Measurements from ENCODE around the gene FLRT3. TPM values are rescaled to one million over a fixed set of nuclear protein-coding genes. Genes with fewer than 3 reads are reported as not detected.
A peak's percentile ranks its signal among the peaks of the same experiment; 100 is the strongest.

The FLRT3 gene
- polyA plus RNA-seq (2013, experiment 1 of 2), result 36.2 TPM
- polyA plus RNA-seq (2013, experiment 2 of 2), result 40.7 TPM

GRCh38 chr20:14337400-14338171 lies at the start of gene FLRT3:
Gene FLRT3 (minus strand): TSS chr20:14337612. CDS start chr20:14327506, 10,106 bp downstream.
- peaks cover 5% of the 10 kb centered on the region for H3K4me1 ChIP-seq (ENCODE audit: control insufficient read depth, insufficient read depth, low read length, poor library complexity, severe bottlenecking)
- no peaks in the 10 kb centered on the region for H3K9me3 ChIP-seq (ENCODE audit: control insufficient read depth, low read length)
- WGBS, 2 experiments (ENCODE audit: insufficient coverage in 2 of 2), result 29 to 48% methylated on average over 5 to 7 of the region's 12 CpGs
- peak within 1 kb of the TSS; percentile 85 for H3K27ac ChIP-seq (ENCODE audit: low read depth, low read length, severe bottlenecking)
- peak within 1 kb of the TSS; percentile 56 for H3K4me3 ChIP-seq (ENCODE audit: extremely low read depth, insufficient read depth, low read length, poor library complexity, severe bottlenecking)
- H3K36me3 ChIP-seq (ENCODE audit: control insufficient read depth, insufficient read depth, low read length), result peaks cover 4% of the 10 kb centered on the region

GRCh38 chr20:14386726-14387125 lies 49.3 kb upstream of the FLRT3 start:
- H3K9me3 ChIP-seq (ENCODE audit: control insufficient read depth, low read length), result peaks cover 21% of the 10 kb centered on the region
- 82 to 89% methylated on average over 4 of the region's 4 CpGs for WGBS, 2 experiments (ENCODE audit: insufficient coverage in 2 of 2)
- no peaks in the 10 kb centered on the region for H3K4me1 ChIP-seq (ENCODE audit: control insufficient read depth, insufficient read depth, low read length, poor library complexity, severe bottlenecking)
- H3K36me3 ChIP-seq (ENCODE audit: control insufficient read depth, insufficient read depth, low read length), result no peaks in the 10 kb centered on the region
- H3K27ac ChIP-seq (ENCODE audit: low read depth, low read length, severe bottlenecking), result no peak overlapping the region
- H3K4me3 ChIP-seq (ENCODE audit: extremely low read depth, insufficient read depth, low read length, poor library complexity, severe bottlenecking), result no peak overlapping the region

- no peak overlapping the region for H3K4me3 ChIP-seq (ENCODE audit: extremely low read depth, insufficient read depth, low read length, poor library complexity, severe bottlenecking)
- WGBS, 2 experiments (ENCODE audit: insufficient coverage in 2 of 2), result no CpG with 5 or more reads among the region's 2 CpGs
- H3K9me3 ChIP-seq (ENCODE audit: control insufficient read depth, low read length), result peaks cover 15% of the 10 kb centered on the region
- no peaks in the 10 kb centered on the region for H3K4me1 ChIP-seq (ENCODE audit: control insufficient read depth, insufficient read depth, low read length, poor library complexity, severe bottlenecking)
- H3K36me3 ChIP-seq (ENCODE audit: control insufficient read depth, insufficient read depth, low read length), result no peaks in the 10 kb centered on the region
- H3K27ac ChIP-seq (ENCODE audit: low read depth, low read length, severe bottlenecking), result no peak overlapping the region
These were observed 47.8 kb upstream of the FLRT3 start for GRCh38 chr20:14385176-14385740.

DNA sequence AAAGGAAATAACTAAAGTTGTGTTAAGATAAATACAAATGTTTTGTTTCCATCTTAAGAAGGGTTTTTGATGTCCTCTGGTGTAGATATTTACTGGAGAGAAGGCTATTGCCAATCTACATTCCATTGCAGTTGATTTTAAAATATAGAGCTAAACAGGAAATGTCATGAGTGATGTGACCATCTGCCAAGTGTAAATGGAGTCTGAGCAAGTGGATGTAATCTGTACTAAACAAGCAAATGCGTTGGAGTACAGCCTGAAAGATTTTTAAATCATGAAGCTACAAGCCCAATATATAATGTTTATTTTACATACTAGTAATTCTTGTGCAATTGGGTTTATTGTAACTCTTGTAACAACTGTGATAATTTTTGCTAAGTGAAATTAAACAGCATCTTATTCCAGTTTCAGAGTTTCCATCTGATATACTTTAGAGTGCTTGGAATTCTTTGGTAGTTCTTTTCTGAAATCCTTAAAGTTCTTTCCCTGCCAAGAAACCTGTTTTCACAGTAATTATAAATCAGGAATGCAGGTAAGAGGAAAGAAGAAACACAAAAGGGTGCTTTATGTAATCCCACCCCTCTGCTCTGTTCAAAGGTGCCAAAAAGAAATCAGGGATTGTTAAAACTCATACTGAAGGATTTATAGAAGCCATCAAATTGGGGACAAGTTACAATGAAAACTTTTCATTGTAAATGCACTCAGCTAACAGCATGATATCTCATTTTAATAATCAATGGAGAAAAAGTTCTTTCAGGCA lies 47.2 kb upstream of the FLRT3 start:
- H3K9me3 ChIP-seq (ENCODE audit: control insufficient read depth, low read length), result peaks cover 14% of the 10 kb centered on the region
- no CpG with 5 or more reads among the region's 1 CpG for WGBS, 2 experiments (ENCODE audit: insufficient coverage in 2 of 2)
- H3K4me1 ChIP-seq (ENCODE audit: control insufficient read depth, insufficient read depth, low read length, poor library complexity, severe bottlenecking), result no peaks in the 10 kb centered on the region
- H3K27ac ChIP-seq (ENCODE audit: low read depth, low read length, severe bottlenecking), result no peak overlapping the region
- no peak overlapping the region for H3K4me3 ChIP-seq (ENCODE audit: extremely low read depth, insufficient read depth, low read length, poor library complexity, severe bottlenecking)
- no peaks in the 10 kb centered on the region for H3K36me3 ChIP-seq (ENCODE audit: control insufficient read depth, insufficient read depth, low read length)

DNA sequence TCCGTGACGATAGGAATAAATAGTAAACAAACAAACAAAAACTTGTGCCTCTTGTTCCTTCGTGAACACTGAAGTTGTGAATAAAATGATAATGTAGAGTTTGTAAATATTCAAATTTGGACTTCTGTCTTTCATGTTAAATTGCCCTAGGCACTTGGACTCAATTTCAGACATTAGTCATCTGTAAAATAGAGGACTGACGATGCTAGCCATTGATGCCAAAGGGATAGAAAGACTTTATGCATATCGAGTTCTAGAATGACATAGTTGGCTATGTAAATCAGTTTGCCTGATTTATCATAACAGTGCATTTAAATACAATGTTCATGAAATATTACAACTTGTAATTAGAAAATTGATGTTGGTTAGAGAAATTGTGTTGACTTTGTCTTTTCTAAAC lies 45.9 kb upstream of the FLRT3 start:
- no peaks in the 10 kb centered on the region for H3K36me3 ChIP-seq (ENCODE audit: control insufficient read depth, insufficient read depth, low read length)

DNA sequence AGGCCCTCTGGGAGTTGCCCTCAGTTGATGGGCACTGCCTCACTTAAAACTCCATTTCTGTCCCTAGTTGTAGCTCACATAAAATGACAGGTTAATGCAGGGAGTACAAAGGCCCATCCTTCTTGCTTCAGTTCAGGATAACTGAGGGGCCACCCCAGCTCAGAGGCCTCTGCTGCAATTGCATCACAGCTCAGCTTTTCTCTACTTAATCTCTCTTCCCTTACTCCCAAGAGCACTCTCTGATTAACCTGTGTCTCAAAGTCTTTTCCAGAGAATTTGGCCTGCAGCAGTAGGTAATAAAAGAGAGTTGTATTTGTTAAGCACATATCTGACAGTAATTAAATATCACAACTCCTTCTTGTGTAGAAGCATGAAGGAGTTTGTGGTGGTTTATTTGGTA lies 40.9 kb upstream of the FLRT3 start:
- Histone ChIP-seq H3K4me3 (ENCODE audit: extremely low read depth, insufficient read depth, low read length, poor library complexity, severe bottlenecking) (no peak overlapping the region), H3K9me3 (ENCODE audit: control insufficient read depth, low read length) (no peaks in the 10 kb centered on the region), H3K36me3 (ENCODE audit: control insufficient read depth, insufficient read depth, low read length) (no peaks in the 10 kb centered on the region), H3K4me1 (ENCODE audit: control insufficient read depth, insufficient read depth, low read length, poor library complexity, severe bottlenecking) (no peaks in the 10 kb centered on the region), H3K27ac (ENCODE audit: low read depth, low read length, severe bottlenecking) (no peak overlapping the region)

More for the DNA sequence above, 45.9 kb upstream of the FLRT3 start:
- WGBS, 2 experiments (ENCODE audit: insufficient coverage in 2 of 2), result 83% methylated on average over 1 of the region's 5 CpGs; no CpG with 5 or more reads in 1 of the 2 experiments
- Histone ChIP-seq H3K27ac (ENCODE audit: low read depth, low read length, severe bottlenecking) (no peak overlapping the region), H3K9me3 (ENCODE audit: control insufficient read depth, low read length) (peaks cover 14% of the 10 kb centered on the region), H3K4me1 (ENCODE audit: control insufficient read depth, insufficient read depth, low read length, poor library complexity, severe bottlenecking) (no peaks in the 10 kb centered on the region), H3K4me3 (ENCODE audit: extremely low read depth, insufficient read depth, low read length, poor library complexity, severe bottlenecking) (no peak overlapping the region)

DNA sequence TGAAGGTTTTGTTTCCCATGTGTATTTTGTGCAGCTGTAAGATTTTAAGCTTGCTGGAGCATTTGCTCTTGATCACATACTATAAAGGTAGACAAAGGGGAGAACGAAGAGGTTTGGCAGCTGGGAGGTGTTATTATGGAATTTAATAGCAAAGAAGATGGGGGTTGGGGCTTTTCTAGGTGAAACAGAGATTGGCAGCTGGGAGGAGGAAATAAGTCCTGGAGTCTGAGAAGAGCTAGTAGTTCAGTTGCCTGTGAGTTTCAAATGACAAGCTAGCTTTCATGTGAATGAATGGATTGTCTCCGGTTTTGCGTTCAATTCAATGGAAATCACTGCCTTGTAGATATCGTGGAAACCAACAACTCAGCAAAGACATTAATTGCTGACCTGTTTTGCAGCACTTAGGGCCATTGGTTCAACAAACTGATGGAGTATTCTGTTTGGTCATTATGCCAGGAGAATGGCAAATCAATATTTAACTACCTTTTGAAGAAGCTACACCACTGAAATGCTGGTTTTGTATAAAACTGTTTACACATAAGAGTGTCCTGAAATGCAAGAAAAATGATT lies 38.1 kb upstream of the FLRT3 start:
- Histone ChIP-seq H3K9me3 (ENCODE audit: control insufficient read depth, low read length) (no peaks in the 10 kb centered on the region), H3K27ac (ENCODE audit: low read depth, low read length, severe bottlenecking) (peak overlapping the region; percentile 30), H3K36me3 (ENCODE audit: control insufficient read depth, insufficient read depth, low read length) (no peaks in the 10 kb centered on the region), H3K4me3 (ENCODE audit: extremely low read depth, insufficient read depth, low read length, poor library complexity, severe bottlenecking) (no peak overlapping the region), H3K4me1 (ENCODE audit: control insufficient read depth, insufficient read depth, low read length, poor library complexity, severe bottlenecking) (no peaks in the 10 kb centered on the region)
- WGBS, 2 experiments (ENCODE audit: insufficient coverage in 2 of 2), result 37 to 38% methylated on average over 1 to 3 of the region's 4 CpGs

GRCh38 chr20:14374196-14374595 lies 36.8 kb upstream of the FLRT3 start:
- no peaks in the 10 kb centered on the region for H3K4me1 ChIP-seq (ENCODE audit: control insufficient read depth, insufficient read depth, low read length, poor library complexity, severe bottlenecking)

DNA sequence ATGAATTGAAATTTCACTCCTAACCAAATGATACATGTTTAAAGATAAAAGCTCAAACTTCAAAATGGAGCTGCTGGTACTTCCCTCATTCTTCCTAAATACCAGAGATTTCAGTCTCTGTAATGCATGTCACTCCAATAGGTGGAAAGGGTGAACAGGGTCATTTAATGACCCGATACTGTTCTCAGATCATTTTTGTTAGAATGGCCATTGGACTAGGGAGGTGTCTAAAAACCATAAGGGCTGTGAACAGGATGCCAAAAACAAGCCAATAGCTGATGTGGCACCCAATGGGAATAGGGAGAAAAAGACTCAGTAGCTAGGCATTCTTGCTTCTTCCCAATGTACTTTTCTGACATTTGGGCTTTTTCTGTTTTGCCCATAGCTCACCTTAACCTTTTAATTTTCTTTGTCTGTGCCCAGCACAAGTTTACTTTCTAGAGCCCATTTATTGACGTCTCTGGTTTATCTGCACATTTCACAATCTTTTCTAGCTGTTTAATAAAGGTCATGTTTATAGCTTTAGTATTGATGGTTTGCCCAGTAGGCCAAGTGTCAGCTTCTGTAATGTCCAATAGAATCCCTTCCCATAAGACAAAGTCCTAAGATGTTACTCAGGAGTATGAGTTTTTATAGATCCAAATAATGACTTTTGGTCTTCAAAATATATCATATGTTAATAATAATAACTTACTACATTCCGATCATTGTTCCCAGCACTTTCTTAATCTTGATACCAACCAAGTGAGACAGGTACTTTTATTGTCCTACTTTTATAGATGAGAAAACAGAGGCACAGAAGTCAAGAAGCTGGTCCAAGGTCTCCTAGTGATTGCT lies 24.3 kb upstream of the FLRT3 start:
- no peak overlapping the region for H3K27ac ChIP-seq (ENCODE audit: low read depth, low read length, severe bottlenecking)
- 82 to 89% methylated on average over 1 of the region's 3 CpGs for WGBS, 2 experiments (ENCODE audit: insufficient coverage in 2 of 2)
- H3K36me3 ChIP-seq (ENCODE audit: control insufficient read depth, insufficient read depth, low read length), result no peaks in the 10 kb centered on the region
- H3K9me3 ChIP-seq (ENCODE audit: control insufficient read depth, low read length), result no peaks in the 10 kb centered on the region
- H3K4me1 ChIP-seq (ENCODE audit: control insufficient read depth, insufficient read depth, low read length, poor library complexity, severe bottlenecking), result no peaks in the 10 kb centered on the region
- no peak overlapping the region for H3K4me3 ChIP-seq (ENCODE audit: extremely low read depth, insufficient read depth, low read length, poor library complexity, severe bottlenecking)

More at GRCh38 chr20:14374196-14374595, 36.8 kb upstream of the FLRT3 start:
- no peak overlapping the region for H3K27ac ChIP-seq (ENCODE audit: low read depth, low read length, severe bottlenecking)
- H3K4me3 ChIP-seq (ENCODE audit: extremely low read depth, insufficient read depth, low read length, poor library complexity, severe bottlenecking), result no peak overlapping the region
- H3K9me3 ChIP-seq (ENCODE audit: control insufficient read depth, low read length), result no peaks in the 10 kb centered on the region
- no peaks in the 10 kb centered on the region for H3K36me3 ChIP-seq (ENCODE audit: control insufficient read depth, insufficient read depth, low read length)
- WGBS, 2 experiments (ENCODE audit: insufficient coverage in 2 of 2), result 40 to 54% methylated on average over 1 to 2 of the region's 3 CpGs

- Histone ChIP-seq H3K27ac (ENCODE audit: low read depth, low read length, severe bottlenecking) (no peak overlapping the region), H3K9me3 (ENCODE audit: control insufficient read depth, low read length) (no peaks in the 10 kb centered on the region), H3K4me3 (ENCODE audit: extremely low read depth, insufficient read depth, low read length, poor library complexity, severe bottlenecking) (no peak overlapping the region), H3K36me3 (ENCODE audit: control insufficient read depth, insufficient read depth, low read length) (no peaks in the 10 kb centered on the region), H3K4me1 (ENCODE audit: control insufficient read depth, insufficient read depth, low read length, poor library complexity, severe bottlenecking) (no peaks in the 10 kb centered on the region)
These were observed 23.0 kb upstream of the FLRT3 start for GRCh38 chr20:14360416-14360815.

All from mesodermal cell (in vitro differentiated cells).